Measurements from ENCODE around the gene GPR39.

DNA sequence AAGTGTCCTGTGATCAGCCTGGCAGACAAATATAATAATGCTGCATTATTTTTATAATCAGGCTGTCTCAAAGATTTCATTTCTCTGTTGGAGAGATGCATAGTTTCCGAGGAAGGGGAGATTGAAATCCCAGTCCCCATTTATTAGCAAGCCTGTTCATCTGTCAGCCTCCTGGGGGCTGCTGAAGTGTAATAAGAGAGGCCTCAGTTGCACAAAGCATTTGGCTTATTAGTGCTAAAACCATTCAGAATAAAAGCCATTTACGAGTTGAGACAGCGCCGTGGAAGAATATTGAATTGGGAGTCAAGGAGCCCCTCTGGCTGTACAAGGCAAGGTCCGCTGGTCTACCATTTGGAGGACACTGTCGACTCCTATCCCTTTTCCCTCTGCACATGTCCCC lies 6.1 kb downstream of the GPR39 start:
- TF ChIP-seq, protein P1, sequence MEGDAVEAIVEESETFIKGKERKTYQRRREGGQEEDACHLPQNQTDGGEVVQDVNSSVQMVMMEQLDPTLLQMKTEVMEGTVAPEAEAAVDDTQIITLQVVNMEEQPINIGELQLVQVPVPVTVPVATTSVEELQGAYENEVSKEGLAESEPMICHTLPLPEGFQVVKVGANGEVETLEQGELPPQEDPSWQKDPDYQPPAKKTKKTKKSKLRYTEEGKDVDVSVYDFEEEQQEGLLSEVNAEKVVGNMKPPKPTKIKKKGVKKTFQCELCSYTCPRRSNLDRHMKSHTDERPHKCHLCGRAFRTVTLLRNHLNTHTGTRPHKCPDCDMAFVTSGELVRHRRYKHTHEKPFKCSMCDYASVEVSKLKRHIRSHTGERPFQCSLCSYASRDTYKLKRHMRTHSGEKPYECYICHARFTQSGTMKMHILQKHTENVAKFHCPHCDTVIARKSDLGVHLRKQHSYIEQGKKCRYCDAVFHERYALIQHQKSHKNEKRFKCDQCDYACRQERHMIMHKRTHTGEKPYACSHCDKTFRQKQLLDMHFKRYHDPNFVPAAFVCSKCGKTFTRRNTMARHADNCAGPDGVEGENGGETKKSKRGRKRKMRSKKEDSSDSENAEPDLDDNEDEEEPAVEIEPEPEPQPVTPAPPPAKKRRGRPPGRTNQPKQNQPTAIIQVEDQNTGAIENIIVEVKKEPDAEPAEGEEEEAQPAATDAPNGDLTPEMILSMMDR (IDR thresholded peaks at IDR 0.05), result no peak
- no peak for TF ChIP-seq POLR2A (IDR thresholded peaks at IDR 0.05)

Measured in Peyer's patch (tissue), 4 donors.